ACC112 (cell line): ENCODE results near the gene DIAPH2.

Experiments
- H2AFZ ChIP-seq: fragments of 200-600 bp; sonication (generic); one replicate; pipeline ENCODE4 v1.6.0; 2017; ENCODE audit warnings: antibody characterized with exemption, low read length; ENCODE audit not compliant: unreplicated experiment
- H3K27ac ChIP-seq: fragments of 200-600 bp; sonication (generic); 2 replicates; pipeline ENCODE4 v1.5.1; 2014; ENCODE audit warnings: low read depth, mild to moderate bottlenecking, antibody characterized with exemption, low read length, moderate library complexity
- H3K27me3 ChIP-seq: fragments of 200-600 bp; sonication (generic); 2 replicates; pipeline ENCODE4 v1.6.1; 2014; ENCODE audit warnings: mild to moderate bottlenecking, antibody characterized with exemption, low read length, moderate library complexity, mixed read lengths; ENCODE audit not compliant: insufficient read depth
- H3K36me3 ChIP-seq: fragments of 200-600 bp; sonication (generic); 2 replicates; pipeline ENCODE4 v1.6.1; 2016; ENCODE audit warnings: mild to moderate bottlenecking, antibody characterized with exemption, low read length, moderate library complexity, mixed read lengths; ENCODE audit not compliant: insufficient read depth
- H3K4me1 ChIP-seq: fragments of 200-600 bp; sonication (generic); one replicate; pipeline ENCODE4 v1.6.1; 2016; ENCODE audit warnings: low read length, mixed read lengths; ENCODE audit not compliant: insufficient read depth, unreplicated experiment, control insufficient read depth
- H3K4me3 ChIP-seq: fragments of 200-600 bp; sonication (generic); 2 replicates; pipeline ENCODE4 v1.5.1; 2014; ENCODE audit warnings: mild to moderate bottlenecking, low read depth, low read length
- H3K79me2 ChIP-seq: fragments of 200-600 bp; sonication (generic); one replicate; pipeline ENCODE4 v1.6.0; 2016; ENCODE audit warnings: low read length; ENCODE audit not compliant: control insufficient read depth, unreplicated experiment, insufficient read depth

Gene DIAPH2

GRCh38 chrX:97628807-97629596, 944.4 kb downstream of the DIAPH2 start:
- Histone ChIP-seq H3K79me2 (no peaks in the 10 kb centered on the region), H3K4me1 (no peaks in the 10 kb centered on the region), H3K27ac (no peak overlapping the region), H3K4me3 (no peak overlapping the region), H2AFZ (peak overlapping the region; percentile 14), H3K36me3 (no peaks in the 10 kb centered on the region), H3K27me3 (no peaks in the 10 kb centered on the region)

GRCh38 chrX:97629597-97629985, 944.9 kb downstream of the DIAPH2 start:
- no peaks in the 10 kb centered on the region for H3K36me3 ChIP-seq
- peak overlapping the region; percentile 14 for H2AFZ ChIP-seq
- no peak overlapping the region for H3K27ac ChIP-seq
- no peaks in the 10 kb centered on the region for H3K79me2 ChIP-seq
- no peak overlapping the region for H3K4me3 ChIP-seq
- H3K4me1 ChIP-seq: no peaks in the 10 kb centered on the region
- H3K27me3 ChIP-seq: no peaks in the 10 kb centered on the region

- no peaks in the 10 kb centered on the region for H3K27me3 ChIP-seq
- no peaks in the 10 kb centered on the region for H3K36me3 ChIP-seq
- no peak overlapping the region for H2AFZ ChIP-seq
- H3K79me2 ChIP-seq: no peaks in the 10 kb centered on the region
- H3K27ac ChIP-seq: no peak overlapping the region
- no peak overlapping the region for H3K4me3 ChIP-seq
- no peaks in the 10 kb centered on the region for H3K4me1 ChIP-seq
Observed at GRCh38 chrX:97633798-97634197, 949.2 kb downstream of the DIAPH2 start.

GRCh38 chrX:97636473-97637140, 952.0 kb downstream of the DIAPH2 start:
- H2AFZ ChIP-seq: no peak overlapping the region
- H3K4me1 ChIP-seq: no peaks in the 10 kb centered on the region
- no peak overlapping the region for H3K4me3 ChIP-seq
- H3K36me3 ChIP-seq: no peaks in the 10 kb centered on the region
- no peaks in the 10 kb centered on the region for H3K79me2 ChIP-seq
- H3K27me3 ChIP-seq: no peaks in the 10 kb centered on the region
- no peak overlapping the region for H3K27ac ChIP-seq

GRCh38 chrX:97637289-97637688, 952.6 kb downstream of the DIAPH2 start:
- Histone ChIP-seq H3K36me3 (no peaks in the 10 kb centered on the region), H2AFZ (no peak overlapping the region), H3K27ac (no peak overlapping the region), H3K4me3 (no peak overlapping the region), H3K27me3 (no peaks in the 10 kb centered on the region), H3K79me2 (no peaks in the 10 kb centered on the region), H3K4me1 (no peaks in the 10 kb centered on the region)

- H3K4me3 ChIP-seq: no peak overlapping the region
- H3K4me1 ChIP-seq: no peaks in the 10 kb centered on the region
- no peaks in the 10 kb centered on the region for H3K27me3 ChIP-seq
- H2AFZ ChIP-seq: no peak overlapping the region
- no peak overlapping the region for H3K27ac ChIP-seq
- H3K36me3 ChIP-seq: no peaks in the 10 kb centered on the region
- H3K79me2 ChIP-seq: no peaks in the 10 kb centered on the region
Observed at GRCh38 chrX:97638621-97639020, 954.0 kb downstream of the DIAPH2 start.

GRCh38 chrX:97639526-97639925, 954.9 kb downstream of the DIAPH2 start:
- Histone ChIP-seq H3K4me3 (no peak overlapping the region), H3K4me1 (no peaks in the 10 kb centered on the region), H3K27ac (no peak overlapping the region), H3K36me3 (no peaks in the 10 kb centered on the region), H3K27me3 (no peaks in the 10 kb centered on the region), H2AFZ (no peak overlapping the region), H3K79me2 (no peaks in the 10 kb centered on the region)
